Stimulated activated CD4-positive, alpha-beta T cell treated with anti-CD3 and anti-CD28 coated beads, Interleukin-12 subunit alpha, Interleukin-12 subunit beta, amount 100 ng/mL, for 24 hours (primary cell): ENCODE data around the gene TRIM46.
A peak's percentile ranks its signal among the peaks of the same experiment; 100 is the strongest.

ENCODE experiments used
- DNase-seq, 2 experiments: peaks; one replicate each; pipeline ENCODE4 v3.0.0-alpha.2; 2020; ENCODE audit warnings: low read depth in 2 of 2

The TRIM46 gene

GRCh38 chr1:155173478-155174323 is at the start of gene TRIM46:
TRIM46 (plus strand) TSS chr1:155173849; CDS start chr1:155173967, 118 bp downstream.
- peak; percentile 53 to 78 for DNase-seq

- no peak for DNase-seq
Measured at GRCh38 chr1:155124503-155125463, 48.9 kb upstream of the TRIM46 start.

GRCh38 chr1:155125511-155125945 is 48.1 kb upstream of the TRIM46 start:
- DNase-seq = no peak

- DNase-seq = no peak
Measured at GRCh38 chr1:155125946-155126555, 47.6 kb upstream of the TRIM46 start.

GRCh38 chr1:155126556-155127104 is 47.0 kb upstream of the TRIM46 start:
- peak in 1 of 2 experiments; percentile 22 for DNase-seq

- DNase-seq = peak in 1 of 2 experiments; percentile 33
Measured at GRCh38 chr1:155127105-155127966, 46.3 kb upstream of the TRIM46 start, which contains the start of gene EFNA1. EFNA1 (plus strand) TSS chr1:155127876; CDS start chr1:155127978, 102 bp downstream.

- no peak for DNase-seq
Measured at GRCh38 chr1:155127967-155128754, 45.5 kb upstream of the TRIM46 start.

GRCh38 chr1:155128755-155129473 is 44.7 kb upstream of the TRIM46 start:
- no peak for DNase-seq

GRCh38 chr1:155130272-155131006 is 43.2 kb upstream of the TRIM46 start:
- DNase-seq = no peak

GRCh38 chr1:155131285-155131684 is 42.4 kb upstream of the TRIM46 start:
- DNase-seq = no peak

- DNase-seq = no peak
Measured at GRCh38 chr1:155131856-155132255, 41.8 kb upstream of the TRIM46 start.

- DNase-seq = no peak
Measured at GRCh38 chr1:155133799-155134281, 39.8 kb upstream of the TRIM46 start.

GRCh38 chr1:155134322-155134721 is 39.3 kb upstream of the TRIM46 start:
- no peak for DNase-seq

GRCh38 chr1:155134880-155135414 is 38.7 kb upstream of the TRIM46 start:
- DNase-seq = peak; percentile 56 to 83

GRCh38 chr1:155135415-155136028 is 38.1 kb upstream of the TRIM46 start, which contains the start of gene SLC50A1:
SLC50A1 (plus strand) TSS chr1:155135852; CDS start chr1:155135912, 60 bp downstream.
- peak; percentile 85 to 93 for DNase-seq

GRCh38 chr1:155136748-155137147 is 36.9 kb upstream of the TRIM46 start:
- DNase-seq = no peak
